GM12892 (cell line): Measurements from ENCODE around the gene TAX1BP3.

ENCODE experiments used
- POLR2A ChIP-seq: IDR thresholded peaks from 2 replicates; pipeline ENCODE4 v1.6.1; 2011; ENCODE audit warnings: low read depth, low read length, control low read depth
- POLR2AphosphoS5 ChIP-seq: IDR thresholded peaks from 2 replicates; pipeline ENCODE4 v1.6.1; 2011; ENCODE audit warnings: low read depth, low read length, control low read depth
- TAF1 ChIP-seq: IDR thresholded peaks from 2 replicates; pipeline ENCODE4 v1.6.1; 2011; ENCODE audit warnings: low read depth, mild to moderate bottlenecking, control low read depth, low read length, borderline replicate concordance

DNA sequence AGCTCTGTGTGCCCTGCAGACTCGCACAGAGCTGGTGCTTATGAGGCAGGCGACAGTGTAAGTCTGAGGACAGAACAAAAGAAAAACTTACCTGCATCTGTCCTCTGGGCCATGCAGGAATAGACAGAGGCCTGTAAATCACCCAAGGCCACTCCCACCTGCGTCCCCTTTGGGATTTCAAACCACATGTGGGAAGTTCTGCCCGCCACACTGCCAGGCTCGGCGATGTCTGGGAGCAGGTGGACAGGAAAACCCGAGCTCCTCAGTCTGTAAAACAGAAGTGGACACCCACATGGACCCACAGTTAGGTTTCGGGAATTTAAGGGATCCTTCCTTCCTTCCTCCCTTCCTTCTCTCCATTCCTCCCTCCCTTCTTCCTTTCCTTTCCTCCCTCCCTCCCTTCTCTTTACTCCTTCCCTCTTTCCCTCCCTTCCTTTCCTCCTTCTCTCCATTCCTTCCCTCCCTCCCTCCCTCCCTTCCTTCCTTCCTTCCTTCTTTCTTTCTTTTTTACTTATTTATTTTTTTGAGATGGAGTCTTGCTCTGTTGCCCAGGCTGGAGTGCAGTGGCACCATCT is 47.1 kb downstream of the TAX1BP3 start:
- TF ChIP-seq POLR2A, result no peak
- TF ChIP-seq POLR2AphosphoS5, result no peak
- TF ChIP-seq TAF1, result no peak
